NCI-H2196 treated with DMSO at 0.1 percent for 48 hours (cell line): Measurements from ENCODE around the gene NXF1.

Experiments used
- DNase-seq: peaks from one replicate; lab custom pipeline; 2025; ENCODE audit not compliant: unreplicated experiment; lab: John Stamatoyannopoulos, UW

NXF1 gene

GRCh38 chr11:62747475-62748160 is 57.6 kb downstream of the NXF1 start:
- no peak for DNase-seq
